Subcutaneous abdominal adipose tissue (tissue), 5 donors: ENCODE measurements around the gene STXBP6.

Source experiments
- H3K27ac ChIP-seq: one replicate; pipeline ENCODE4 v1.7.0; 2013; ENCODE audit warnings: low read depth, mild to moderate bottlenecking, inconsistent platforms, low read length, moderate library complexity
- H3K27me3 ChIP-seq, 5 donors: one replicate each; pipeline ENCODE4 v1.7.0; 2013; ENCODE audit warnings: low read length in 5 of 5, inconsistent platforms in 1 of 5; ENCODE audit not compliant: control insufficient read depth in 5 of 5, insufficient read depth in 4 of 5
- H3K36me3 ChIP-seq, 5 donors: one replicate each; pipeline ENCODE4 v1.7.0; 2013; ENCODE audit warnings: low read length in 5 of 5; ENCODE audit not compliant: control insufficient read depth in 5 of 5, insufficient read depth in 5 of 5
- H3K4me1 ChIP-seq, 5 donors: one replicate each; pipeline ENCODE4 v1.7.0; 2013; ENCODE audit warnings: low read length in 5 of 5, mild to moderate bottlenecking in 3 of 5, moderate library complexity in 1 of 5; ENCODE audit not compliant: control insufficient read depth in 5 of 5, insufficient read depth in 5 of 5
- H3K4me3 ChIP-seq, 5 donors: one replicate each; pipeline ENCODE4 v1.7.0; 2013; ENCODE audit warnings: low read length in 5 of 5, low read depth in 1 of 5
- H3K9ac ChIP-seq, 5 donors: one replicate each; pipeline ENCODE4 v1.7.0; 2013; ENCODE audit warnings: low read length in 5 of 5, mild to moderate bottlenecking in 4 of 5, moderate library complexity in 3 of 5
- H3K9me3 ChIP-seq, 5 donors: one replicate each; pipeline ENCODE4 v1.7.0; 2013; ENCODE audit warnings: low read length in 5 of 5; ENCODE audit not compliant: control insufficient read depth in 5 of 5
- donor health status: healthy.
- donor health status: healthy.
- donor health status: healthy.
- donor health status: healthy.
- donor health status: healthy.

The STXBP6 gene

DNA sequence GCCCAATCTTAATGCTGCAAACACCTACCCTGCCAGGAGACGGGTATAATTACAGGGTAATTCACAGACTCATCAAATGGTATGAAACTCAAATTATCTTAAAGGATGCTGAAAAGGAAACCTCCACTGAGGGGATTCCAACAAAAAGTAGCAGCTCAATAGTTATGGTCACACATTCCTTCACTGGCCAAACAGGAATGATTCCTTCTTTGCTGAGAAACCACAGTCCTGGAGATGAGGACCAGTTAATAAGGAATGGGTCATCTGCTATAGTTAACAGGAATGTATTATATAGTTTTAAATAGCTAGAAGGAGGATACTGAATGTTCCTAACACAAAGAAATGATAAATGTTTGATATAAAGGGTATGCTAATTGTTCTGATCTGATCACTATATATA, 136.9 kb downstream of the STXBP6 start:
- H3K4me3 ChIP-seq, result no peak overlapping the region
- H3K36me3 ChIP-seq, result no peaks in the 10 kb centered on the region
- H3K9ac ChIP-seq, result no peak overlapping the region
- H3K27me3 ChIP-seq, result no peaks in the 10 kb centered on the region
- no peaks in the 10 kb centered on the region for H3K9me3 ChIP-seq
- H3K27ac ChIP-seq, result no peak overlapping the region
- peaks cover 4 to 15% (median 11%) of the 10 kb centered on the region in 5 donors for H3K4me1 ChIP-seq

DNA sequence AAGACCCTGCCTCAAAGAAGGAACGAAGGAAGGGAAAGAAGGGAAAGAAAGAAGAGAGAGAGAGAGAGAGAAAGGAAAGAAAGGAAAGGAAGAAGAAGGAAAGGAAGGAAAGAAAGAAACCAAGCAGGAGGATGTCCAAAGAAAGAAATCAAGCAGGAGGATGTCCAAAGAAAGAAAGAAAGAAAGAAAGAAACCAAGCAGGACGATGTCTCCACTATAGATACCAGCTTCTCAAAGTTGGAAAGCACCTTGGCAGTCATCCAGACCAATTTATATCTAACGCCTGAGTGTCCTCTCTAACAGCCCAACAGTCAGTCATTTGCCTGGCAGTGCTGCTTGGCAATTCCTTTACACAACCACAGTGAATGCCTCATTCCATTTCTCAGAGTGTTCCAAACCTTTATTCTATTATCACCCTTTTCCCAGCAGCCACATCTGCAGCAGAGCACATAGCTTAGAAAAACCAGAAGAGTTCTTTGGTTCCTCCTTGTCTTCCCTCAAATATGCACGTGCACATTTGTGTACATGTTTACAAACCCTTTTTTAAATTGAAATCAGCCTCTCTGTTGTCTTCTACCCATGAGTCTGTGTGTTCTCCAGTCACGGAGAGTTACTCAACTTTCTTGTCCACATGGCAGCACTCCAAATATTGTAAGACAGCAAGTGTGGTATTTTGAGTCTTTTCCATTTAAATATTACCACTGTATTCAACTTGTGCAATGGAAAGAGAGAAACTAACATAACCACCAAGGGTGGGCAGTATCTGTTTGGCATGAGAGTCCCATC, 138.4 kb downstream of the STXBP6 start:
- Histone ChIP-seq H3K36me3 (no peaks in the 10 kb centered on the region), H3K4me1 (peaks cover 4 to 18% (median 11%) of the 10 kb centered on the region in 5 donors), H3K4me3 (peak overlapping the region; percentile 17 to 54 (median 35)), H3K9ac (peak overlapping the region in 1 of 5 donors; percentile 43), H3K9me3 (no peaks in the 10 kb centered on the region), H3K27me3 (no peaks in the 10 kb centered on the region), H3K27ac (no peak overlapping the region)

DNA sequence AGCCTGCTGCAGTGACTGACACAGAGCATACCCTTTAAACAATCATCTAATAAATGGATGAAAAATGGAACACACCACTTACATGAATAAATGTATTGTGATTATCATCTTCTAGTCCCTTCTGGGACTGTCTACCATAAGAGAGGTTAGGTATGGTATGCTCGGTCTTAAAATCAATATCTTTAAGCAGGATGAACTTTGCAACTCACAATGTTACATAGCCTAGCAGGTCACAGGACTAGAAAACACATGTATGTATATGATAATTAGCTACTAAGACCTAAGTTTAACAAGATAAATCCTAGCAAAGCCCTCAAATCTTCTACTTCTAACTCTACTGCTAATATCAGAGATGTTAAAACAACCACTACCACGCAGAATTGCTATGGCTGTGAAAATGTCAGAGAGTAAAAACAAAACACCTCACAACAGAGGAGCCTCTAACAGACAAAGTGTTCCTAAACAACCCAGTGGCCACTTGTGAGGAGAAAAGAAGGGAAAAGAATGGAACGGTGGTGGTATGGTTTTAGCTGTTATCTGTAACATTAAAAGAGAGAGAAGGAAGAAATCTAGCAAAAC, 139.4 kb downstream of the STXBP6 start:
- Histone ChIP-seq H3K27ac (no peak overlapping the region), H3K9ac (no peak overlapping the region), H3K9me3 (no peaks in the 10 kb centered on the region), H3K4me1 (peaks cover 4 to 18% (median 11%) of the 10 kb centered on the region in 5 donors), H3K27me3 (no peaks in the 10 kb centered on the region), H3K36me3 (no peaks in the 10 kb centered on the region), H3K4me3 (no peak overlapping the region)

DNA sequence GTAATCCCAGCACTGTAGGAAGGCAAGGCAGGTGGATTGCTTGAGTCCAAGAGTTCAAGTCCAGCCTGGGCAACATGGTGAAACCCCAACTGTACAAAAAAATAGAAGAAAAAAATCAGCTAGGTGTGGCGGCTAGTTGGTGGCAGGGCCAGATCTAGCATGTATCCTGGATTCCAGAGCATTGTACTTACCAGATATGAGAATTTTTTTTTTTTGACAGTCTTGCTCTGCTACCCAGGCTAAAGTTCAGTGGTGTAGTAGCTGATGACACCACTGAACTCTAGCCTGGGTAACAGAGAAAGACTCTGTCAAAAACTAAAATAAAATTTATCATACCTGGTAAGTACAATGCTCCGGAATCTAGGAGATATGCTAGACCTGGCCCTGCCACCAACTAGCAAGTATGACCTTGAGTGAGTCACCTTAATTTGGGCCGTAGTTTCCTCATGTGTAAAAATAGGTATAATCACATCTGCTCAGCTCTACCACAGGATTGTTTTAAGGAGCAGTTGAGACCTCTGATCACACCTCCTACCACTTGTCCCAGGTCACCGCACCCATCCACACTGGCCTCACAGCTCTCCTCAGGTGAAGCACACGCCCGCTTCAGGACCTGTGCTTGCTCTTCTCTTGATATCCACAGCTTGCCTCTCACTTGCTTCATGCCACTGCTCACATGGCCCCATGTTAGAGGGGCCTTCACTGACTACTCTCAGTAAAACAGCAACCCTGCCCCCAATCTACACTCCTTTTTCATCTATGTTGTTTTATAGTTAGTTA, 140.2 kb downstream of the STXBP6 start:
- H3K36me3 ChIP-seq, result no peaks in the 10 kb centered on the region
- no peak overlapping the region for H3K9ac ChIP-seq
- no peaks in the 10 kb centered on the region for H3K9me3 ChIP-seq
- H3K27me3 ChIP-seq, result no peaks in the 10 kb centered on the region
- H3K4me3 ChIP-seq, result no peak overlapping the region
- no peak overlapping the region for H3K27ac ChIP-seq
- H3K4me1 ChIP-seq, result peaks cover 4 to 18% (median 11%) of the 10 kb centered on the region in 5 donors

DNA sequence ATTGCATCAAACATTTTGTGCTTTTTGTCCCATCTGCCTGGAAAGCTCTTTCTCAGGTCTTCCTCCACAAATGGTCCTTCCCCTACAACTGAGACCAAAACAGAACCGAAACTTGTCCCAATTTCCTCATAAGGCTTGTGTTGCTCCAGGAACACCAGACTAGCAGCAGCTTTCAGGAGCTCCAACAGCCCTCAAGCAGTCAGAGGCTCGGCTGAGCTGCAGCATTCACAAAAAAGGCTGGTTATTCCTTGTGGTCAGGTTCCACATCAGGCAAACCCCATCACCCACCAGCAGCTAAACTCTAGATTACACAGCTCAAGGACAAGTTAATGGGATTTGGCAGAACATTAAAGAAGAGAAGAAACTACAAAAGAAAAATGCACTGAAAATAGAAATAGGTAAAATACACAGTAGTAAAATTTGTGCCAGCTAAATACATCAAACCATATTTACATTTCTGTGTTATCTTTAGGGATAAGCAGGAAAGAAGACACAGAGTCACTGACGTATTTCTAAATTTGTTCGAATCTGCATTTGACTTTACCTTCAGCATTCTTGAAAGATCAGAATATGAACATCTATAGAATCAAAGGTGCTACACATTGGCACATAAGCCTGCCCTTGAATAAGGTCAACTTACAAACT, 141.2 kb downstream of the STXBP6 start:
- Histone ChIP-seq H3K4me3 (no peak overlapping the region), H3K9ac (no peak overlapping the region), H3K4me1 (peaks cover 4 to 18% (median 11%) of the 10 kb centered on the region in 5 donors), H3K9me3 (no peaks in the 10 kb centered on the region), H3K36me3 (no peaks in the 10 kb centered on the region), H3K27ac (no peak overlapping the region), H3K27me3 (no peaks in the 10 kb centered on the region)

DNA sequence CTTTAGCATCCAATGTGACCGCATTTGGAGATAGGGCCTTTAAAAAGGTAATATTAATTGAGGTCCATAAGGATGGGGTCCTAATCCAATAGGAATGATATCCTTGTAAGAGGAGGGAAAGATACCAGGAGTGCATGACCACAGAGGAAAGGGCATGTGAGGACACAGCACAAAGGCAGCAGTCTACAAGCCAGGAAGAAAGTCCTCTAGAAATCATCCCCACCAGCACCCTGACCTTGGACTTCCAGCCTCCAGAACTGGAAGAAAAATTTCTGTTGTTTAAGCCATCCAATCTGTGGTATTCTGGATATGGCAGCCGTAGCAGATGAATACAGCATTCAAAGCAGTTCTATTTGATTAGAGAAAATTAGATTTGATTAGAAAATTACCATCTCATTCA, 145.4 kb downstream of the STXBP6 start:
- Histone ChIP-seq H3K27ac (no peak overlapping the region), H3K4me1 (peaks cover 0 to 12% (median 10%) of the 10 kb centered on the region in 5 donors)

DNA sequence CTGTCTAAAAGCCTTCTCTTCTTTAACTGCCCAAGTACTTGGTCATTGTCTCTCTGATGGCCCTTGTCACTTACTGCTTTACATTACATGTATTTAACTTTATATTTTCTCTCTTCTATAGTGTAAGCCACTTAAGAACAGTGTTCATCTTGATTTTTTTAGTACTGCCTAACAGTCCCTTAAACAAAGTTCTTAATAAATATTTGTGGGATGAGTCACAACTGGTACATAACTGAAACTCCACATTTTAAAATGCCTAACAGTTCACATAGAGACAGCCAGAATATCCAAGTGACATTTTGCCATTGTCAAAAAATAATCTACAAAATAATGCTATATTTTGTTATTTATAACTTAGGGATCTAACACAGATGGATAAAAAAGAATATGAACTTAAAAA, 146.6 kb downstream of the STXBP6 start:
- Histone ChIP-seq H3K4me3 (no peak overlapping the region), H3K9me3 (no peaks in the 10 kb centered on the region), H3K36me3 (no peaks in the 10 kb centered on the region), H3K9ac (no peak overlapping the region), H3K27me3 (no peaks in the 10 kb centered on the region), H3K27ac (no peak overlapping the region), H3K4me1 (peaks cover 0 to 12% (median 10%) of the 10 kb centered on the region in 5 donors)

More for the DNA sequence above, 145.4 kb downstream of the STXBP6 start:
- Histone ChIP-seq H3K4me3 (no peak overlapping the region), H3K9me3 (no peaks in the 10 kb centered on the region), H3K9ac (no peak overlapping the region), H3K27me3 (no peaks in the 10 kb centered on the region), H3K36me3 (no peaks in the 10 kb centered on the region)

DNA sequence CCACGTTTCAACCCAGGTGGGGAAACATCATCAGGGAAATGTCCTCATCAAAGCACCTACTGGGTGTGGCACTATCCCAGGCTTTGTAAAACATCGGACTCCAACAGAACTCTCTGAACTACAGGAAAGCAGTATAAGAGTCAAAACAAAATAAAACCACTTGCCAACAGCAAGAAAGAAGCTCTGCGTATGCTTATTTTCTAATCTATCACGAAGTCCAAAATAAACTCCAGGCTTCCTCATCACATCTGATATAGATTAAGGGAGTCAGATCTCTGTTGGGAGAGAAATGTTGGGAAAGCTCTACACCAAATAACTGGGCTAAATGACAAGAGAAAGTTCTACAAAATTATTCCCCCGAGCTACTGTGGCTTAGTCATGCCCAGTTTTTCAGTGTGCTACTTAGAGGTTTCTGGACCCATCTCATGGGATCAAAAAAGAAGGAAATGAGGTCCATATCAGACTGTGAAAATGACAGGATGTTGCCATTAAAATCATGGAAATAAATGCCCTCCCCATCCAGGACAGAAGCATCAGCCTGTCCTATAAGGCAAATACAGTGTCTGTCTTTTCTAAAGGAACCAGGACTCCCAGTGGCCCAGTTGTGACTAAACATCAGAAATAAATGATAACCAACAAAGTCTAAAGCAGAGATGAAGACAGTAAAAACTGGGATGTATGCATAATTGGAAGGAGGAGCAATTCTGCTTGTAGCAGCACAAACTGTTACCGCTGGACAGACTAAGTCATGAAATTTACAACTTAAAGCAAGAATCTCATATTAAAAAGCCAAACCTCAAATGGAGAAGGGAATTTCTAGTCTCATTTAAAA, 149.5 kb downstream of the STXBP6 start:
- Histone ChIP-seq H3K36me3 (no peaks in the 10 kb centered on the region), H3K9me3 (no peaks in the 10 kb centered on the region), H3K4me3 (peak overlapping the region in 1 of 5 donors; percentile 47), H3K4me1 (peaks cover 0 to 16% (median 10%) of the 10 kb centered on the region in 5 donors), H3K27ac (peak overlapping the region; percentile 73), H3K27me3 (no peaks in the 10 kb centered on the region), H3K9ac (no peak overlapping the region)

DNA sequence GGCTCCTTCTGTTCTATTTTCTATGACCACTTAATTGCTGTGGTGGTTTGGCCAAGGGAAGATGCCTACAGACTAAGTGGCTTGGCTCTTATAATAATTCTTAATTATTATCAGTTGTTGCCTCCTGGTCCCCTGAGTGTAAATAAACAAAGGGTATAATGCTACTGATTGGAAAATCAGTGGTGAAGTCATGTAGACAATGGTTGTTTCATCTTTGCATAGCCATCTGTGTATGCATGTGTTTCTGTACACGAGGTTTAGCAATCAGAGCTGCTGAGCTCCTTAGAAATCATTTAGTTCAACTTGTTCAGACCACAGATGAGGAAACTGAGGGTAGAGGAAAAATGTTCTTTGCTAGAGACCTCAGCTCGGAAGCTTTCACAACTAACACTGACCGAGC, 152.2 kb downstream of the STXBP6 start:
- Histone ChIP-seq H3K9ac (no peak overlapping the region), H3K27me3 (no peaks in the 10 kb centered on the region), H3K4me3 (no peak overlapping the region), H3K36me3 (no peaks in the 10 kb centered on the region), H3K27ac (no peak overlapping the region), H3K9me3 (no peaks in the 10 kb centered on the region), H3K4me1 (peaks cover 0 to 22% (median 14%) of the 10 kb centered on the region in 5 donors)
